GM15510 (cell line): ENCODE data around the gene KRT38.

Source experiments
- POLR2A ChIP-seq: IDR thresholded peaks from 3 replicates; pipeline ENCODE4 v1.6.1; 2011; ENCODE audit warnings: borderline replicate concordance; ENCODE audit not compliant: insufficient read length; ENCODE audit errors: extremely low read depth

The KRT38 gene

DNA sequence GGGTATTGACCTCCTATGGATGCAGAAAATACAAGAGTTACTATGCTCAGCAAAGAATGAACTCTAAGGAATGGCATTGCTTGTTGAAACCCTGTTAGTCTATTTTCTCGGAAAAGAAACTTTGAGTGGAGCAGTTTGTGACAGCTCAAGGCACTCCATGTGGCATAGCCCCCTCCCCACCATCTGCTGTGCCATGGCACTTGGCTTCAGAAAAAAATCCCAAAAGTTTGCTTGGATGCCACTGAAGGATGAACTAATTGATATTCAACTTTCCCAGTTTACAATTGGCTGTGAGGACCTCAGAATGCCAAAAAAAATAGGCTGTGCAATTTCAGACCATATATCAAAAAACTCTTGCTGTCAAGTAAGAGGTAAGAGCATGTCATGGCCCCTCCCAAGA, 45.2 kb downstream of the KRT38 start:
- TF ChIP-seq POLR2A, result no peak

- TF ChIP-seq POLR2A, result no peak
These were observed 46.4 kb downstream of the KRT38 start for GRCh38 chr17:41394254-41394996.

- TF ChIP-seq POLR2A, result no peak
These were observed 47.0 kb downstream of the KRT38 start for GRCh38 chr17:41393826-41394225.

- TF ChIP-seq POLR2A, result no peak
These were observed 47.5 kb downstream of the KRT38 start for GRCh38 chr17:41393294-41393693.

DNA sequence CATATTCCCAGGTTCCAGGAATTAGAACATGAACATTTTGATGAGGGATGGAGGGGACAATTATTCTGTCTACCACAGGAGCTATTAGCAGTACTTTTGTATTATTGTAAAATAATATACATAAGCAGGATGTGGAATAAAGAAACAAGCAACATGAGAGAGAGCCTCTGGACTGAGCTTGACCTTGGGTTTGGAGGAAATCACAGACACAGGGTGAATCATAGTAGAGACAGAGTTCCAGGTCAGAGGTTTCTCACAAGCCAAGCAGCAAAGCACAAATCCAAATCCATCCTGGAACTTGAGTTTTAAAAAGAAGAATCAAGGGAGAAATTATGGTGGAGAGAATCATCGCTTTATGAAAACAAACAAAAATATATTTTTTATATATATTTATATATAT, 48.5 kb downstream of the KRT38 start:
- no peak for TF ChIP-seq POLR2A

DNA sequence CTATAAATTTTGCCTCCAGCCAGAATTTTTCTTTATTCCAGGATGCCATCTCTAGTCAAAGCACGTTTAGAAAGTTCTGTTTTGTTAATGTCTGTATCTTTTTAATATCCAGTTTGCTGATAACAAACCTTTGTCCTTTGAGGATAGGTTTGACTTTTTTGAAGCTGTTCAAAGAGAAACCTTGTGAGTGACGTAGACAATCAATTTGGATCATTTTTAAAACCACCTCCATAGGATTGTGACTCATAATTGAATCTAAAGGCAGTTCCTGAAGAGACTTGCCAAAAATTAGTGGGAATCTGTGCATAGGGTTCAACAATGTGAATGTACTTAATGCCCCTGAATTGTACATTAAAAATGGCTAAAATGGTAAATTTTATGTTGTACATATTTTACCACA, 49.2 kb downstream of the KRT38 start:
- no peak for TF ChIP-seq POLR2A

DNA sequence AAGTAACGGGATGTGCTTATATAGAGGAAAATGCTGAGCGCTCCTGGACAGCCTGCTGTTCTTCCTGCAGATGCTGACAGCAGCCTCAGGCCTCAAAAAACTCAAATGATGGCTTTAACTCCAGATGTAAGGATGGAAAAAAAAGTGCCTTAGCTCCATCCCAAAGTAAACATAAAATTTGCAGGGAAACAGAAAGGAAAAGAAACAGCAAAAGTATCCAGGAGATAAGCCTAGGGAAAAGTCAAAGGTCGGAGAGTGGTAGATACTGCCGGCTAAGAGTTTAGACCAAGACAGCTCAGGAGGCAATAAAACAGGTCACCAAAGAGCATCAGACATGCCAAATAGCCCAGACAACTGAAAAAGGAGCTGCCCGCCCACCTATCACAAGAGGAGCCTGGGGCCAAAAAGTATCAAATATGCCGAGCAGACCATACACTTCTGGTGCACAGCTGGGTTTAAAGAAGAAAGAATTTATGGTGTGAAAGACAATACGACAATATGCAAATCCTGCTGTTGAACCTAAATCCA, 50.3 kb downstream of the KRT38 start:
- TF ChIP-seq POLR2A, result no peak

DNA sequence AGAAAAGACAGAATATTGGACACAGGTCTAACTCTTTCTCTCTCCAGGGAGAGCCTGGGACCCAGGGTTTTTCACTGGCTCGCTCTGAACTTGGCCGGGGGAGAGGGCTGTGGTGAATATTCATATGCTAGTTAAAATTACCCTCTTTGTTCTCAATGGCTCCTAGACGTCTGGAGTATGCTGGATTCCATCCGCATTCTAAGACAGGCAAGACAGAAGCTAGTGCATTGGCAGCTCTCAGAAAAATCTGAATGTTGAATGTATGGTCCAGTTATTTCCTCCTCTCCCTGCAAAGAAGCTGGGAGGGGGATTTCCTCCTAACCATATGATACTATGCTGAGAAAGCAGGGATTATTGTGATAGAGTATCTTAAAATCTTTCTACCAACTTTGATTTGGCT, 53.1 kb downstream of the KRT38 start:
- TF ChIP-seq POLR2A, result no peak

GRCh38 chr17:41386227-41386626, 54.6 kb downstream of the KRT38 start:
- TF ChIP-seq POLR2A, result no peak
